ENCODE data around the gene TDRD3. TPM values are rescaled to one million over a fixed set of nuclear protein-coding genes. Genes with fewer than 3 reads are reported as not detected.

TDRD3 gene
- polyA plus RNA-seq, 1 donor, result 27.0 TPM

GRCh38 chr13:60414177-60414576 lies 17.2 kb downstream of the TDRD3 start:
- H3K4me3 ChIP-seq (ENCODE audit: low read length), result no peak overlapping the region
- H3K27ac ChIP-seq (ENCODE audit: low read length), result no peak overlapping the region
- H3K4me1 ChIP-seq (ENCODE audit: control insufficient read depth, insufficient read depth, low read length), result peaks cover 2% of the 10 kb centered on the region
- DNase-seq, result no peak
- H3K9me3 ChIP-seq (ENCODE audit: control insufficient read depth, low read depth, low read length), result no peaks in the 10 kb centered on the region
- H3K36me3 ChIP-seq (ENCODE audit: control insufficient read depth, insufficient read depth, low read length), result no peaks in the 10 kb centered on the region
- H3K27me3 ChIP-seq (ENCODE audit: control insufficient read depth, insufficient read depth, low read length), result no peaks in the 10 kb centered on the region

- no peak overlapping the region for H3K27ac ChIP-seq (ENCODE audit: low read length)
- no peaks in the 10 kb centered on the region for H3K27me3 ChIP-seq (ENCODE audit: control insufficient read depth, insufficient read depth, low read length)
- H3K4me1 ChIP-seq (ENCODE audit: control insufficient read depth, insufficient read depth, low read length), result no peaks in the 10 kb centered on the region
- H3K9me3 ChIP-seq (ENCODE audit: control insufficient read depth, low read depth, low read length), result peaks cover 4% of the 10 kb centered on the region
- DNase-seq, result no peak
- no peaks in the 10 kb centered on the region for H3K36me3 ChIP-seq (ENCODE audit: control insufficient read depth, insufficient read depth, low read length)
- WGBS (ENCODE audit: insufficient coverage, low lambda C conversion rate), result 100% methylated on average over 1 of the region's 2 CpGs
- no peak overlapping the region for H3K4me3 ChIP-seq (ENCODE audit: low read length)
Measured at GRCh38 chr13:60417734-60418133, 20.7 kb downstream of the TDRD3 start.

- no peak overlapping the region for H3K27ac ChIP-seq (ENCODE audit: low read length)
- no peak for DNase-seq
- H3K27me3 ChIP-seq (ENCODE audit: control insufficient read depth, insufficient read depth, low read length), result no peaks in the 10 kb centered on the region
- no peaks in the 10 kb centered on the region for H3K36me3 ChIP-seq (ENCODE audit: control insufficient read depth, insufficient read depth, low read length)
- WGBS (ENCODE audit: insufficient coverage, low lambda C conversion rate), result no CpG with 5 or more reads among the region's 2 CpGs
- H3K9me3 ChIP-seq (ENCODE audit: control insufficient read depth, low read depth, low read length), result peaks cover 4% of the 10 kb centered on the region
- H3K4me1 ChIP-seq (ENCODE audit: control insufficient read depth, insufficient read depth, low read length), result no peaks in the 10 kb centered on the region
- no peak overlapping the region for H3K4me3 ChIP-seq (ENCODE audit: low read length)
Measured at GRCh38 chr13:60418954-60419353, 21.9 kb downstream of the TDRD3 start.

- WGBS (ENCODE audit: insufficient coverage, low lambda C conversion rate), result 100% methylated on average over 2 of the region's 4 CpGs
- no peaks in the 10 kb centered on the region for H3K4me1 ChIP-seq (ENCODE audit: control insufficient read depth, insufficient read depth, low read length)
- no peaks in the 10 kb centered on the region for H3K36me3 ChIP-seq (ENCODE audit: control insufficient read depth, insufficient read depth, low read length)
- no peaks in the 10 kb centered on the region for H3K27me3 ChIP-seq (ENCODE audit: control insufficient read depth, insufficient read depth, low read length)
- no peak overlapping the region for H3K27ac ChIP-seq (ENCODE audit: low read length)
- no peak for DNase-seq
- no peak overlapping the region for H3K4me3 ChIP-seq (ENCODE audit: low read length)
- H3K9me3 ChIP-seq (ENCODE audit: control insufficient read depth, low read depth, low read length), result peaks cover 3% of the 10 kb centered on the region
Measured at GRCh38 chr13:60425332-60425731, 28.3 kb downstream of the TDRD3 start.

- H3K4me3 ChIP-seq (ENCODE audit: low read length), result no peak overlapping the region
- DNase-seq, result no peak
- H3K9me3 ChIP-seq (ENCODE audit: control insufficient read depth, low read depth, low read length), result no peaks in the 10 kb centered on the region
- no peaks in the 10 kb centered on the region for H3K4me1 ChIP-seq (ENCODE audit: control insufficient read depth, insufficient read depth, low read length)
- H3K27ac ChIP-seq (ENCODE audit: low read length), result no peak overlapping the region
- 40% methylated on average over 1 of the region's 1 CpG for whole genome bisulfite sequencing (ENCODE audit: insufficient coverage, low lambda C conversion rate)
- no peaks in the 10 kb centered on the region for H3K36me3 ChIP-seq (ENCODE audit: control insufficient read depth, insufficient read depth, low read length)
- H3K27me3 ChIP-seq (ENCODE audit: control insufficient read depth, insufficient read depth, low read length), result no peaks in the 10 kb centered on the region
Measured at GRCh38 chr13:60426075-60426474, 29.1 kb downstream of the TDRD3 start.

- H3K36me3 ChIP-seq (ENCODE audit: control insufficient read depth, insufficient read depth, low read length), result no peaks in the 10 kb centered on the region
- no peaks in the 10 kb centered on the region for H3K9me3 ChIP-seq (ENCODE audit: control insufficient read depth, low read depth, low read length)
- no peaks in the 10 kb centered on the region for H3K4me1 ChIP-seq (ENCODE audit: control insufficient read depth, insufficient read depth, low read length)
- H3K27ac ChIP-seq (ENCODE audit: low read length), result no peak overlapping the region
- H3K27me3 ChIP-seq (ENCODE audit: control insufficient read depth, insufficient read depth, low read length), result no peaks in the 10 kb centered on the region
- no peak overlapping the region for H3K4me3 ChIP-seq (ENCODE audit: low read length)
- WGBS (ENCODE audit: insufficient coverage, low lambda C conversion rate), result 90% methylated on average over 2 of the region's 5 CpGs
- no peak for DNase-seq
Measured at GRCh38 chr13:60427285-60427684, 30.3 kb downstream of the TDRD3 start.

GRCh38 chr13:60431108-60431700 lies 34.2 kb downstream of the TDRD3 start:
- Histone ChIP-seq H3K27me3 (ENCODE audit: control insufficient read depth, insufficient read depth, low read length) (no peaks in the 10 kb centered on the region), H3K4me3 (ENCODE audit: low read length) (no peak overlapping the region), H3K27ac (ENCODE audit: low read length) (no peak overlapping the region), H3K9me3 (ENCODE audit: control insufficient read depth, low read depth, low read length) (peaks cover 4% of the 10 kb centered on the region), H3K36me3 (ENCODE audit: control insufficient read depth, insufficient read depth, low read length) (no peaks in the 10 kb centered on the region), H3K4me1 (ENCODE audit: control insufficient read depth, insufficient read depth, low read length) (no peaks in the 10 kb centered on the region)
- DNase-seq, result peak; percentile 24 to 57

GRCh38 chr13:60433505-60433904 lies 36.5 kb downstream of the TDRD3 start:
- WGBS (ENCODE audit: insufficient coverage, low lambda C conversion rate), result 50% methylated on average over 1 of the region's 6 CpGs
- Histone ChIP-seq H3K4me1 (ENCODE audit: control insufficient read depth, insufficient read depth, low read length) (no peaks in the 10 kb centered on the region), H3K36me3 (ENCODE audit: control insufficient read depth, insufficient read depth, low read length) (no peaks in the 10 kb centered on the region), H3K4me3 (ENCODE audit: low read length) (no peak overlapping the region), H3K27me3 (ENCODE audit: control insufficient read depth, insufficient read depth, low read length) (no peaks in the 10 kb centered on the region), H3K9me3 (ENCODE audit: control insufficient read depth, low read depth, low read length) (peaks cover 4% of the 10 kb centered on the region), H3K27ac (ENCODE audit: low read length) (no peak overlapping the region)
- DNase-seq, result no peak

- Histone ChIP-seq H3K27me3 (ENCODE audit: control insufficient read depth, insufficient read depth, low read length) (no peaks in the 10 kb centered on the region), H3K4me1 (ENCODE audit: control insufficient read depth, insufficient read depth, low read length) (no peaks in the 10 kb centered on the region), H3K9me3 (ENCODE audit: control insufficient read depth, low read depth, low read length) (peaks cover 4% of the 10 kb centered on the region), H3K27ac (ENCODE audit: low read length) (no peak overlapping the region), H3K36me3 (ENCODE audit: control insufficient read depth, insufficient read depth, low read length) (no peaks in the 10 kb centered on the region), H3K4me3 (ENCODE audit: low read length) (no peak overlapping the region)
- 100% methylated on average over 2 of the region's 2 CpGs for WGBS (ENCODE audit: insufficient coverage, low lambda C conversion rate)
- no peak for DNase-seq
Measured at GRCh38 chr13:60435762-60436374, 38.8 kb downstream of the TDRD3 start.

- Histone ChIP-seq H3K27me3 (ENCODE audit: control insufficient read depth, insufficient read depth, low read length) (no peaks in the 10 kb centered on the region), H3K4me1 (ENCODE audit: control insufficient read depth, insufficient read depth, low read length) (no peaks in the 10 kb centered on the region), H3K9me3 (ENCODE audit: control insufficient read depth, low read depth, low read length) (peaks cover 4% of the 10 kb centered on the region), H3K27ac (ENCODE audit: low read length) (no peak overlapping the region), H3K4me3 (ENCODE audit: low read length) (no peak overlapping the region), H3K36me3 (ENCODE audit: control insufficient read depth, insufficient read depth, low read length) (no peaks in the 10 kb centered on the region)
- no peak for DNase-seq
- WGBS (ENCODE audit: insufficient coverage, low lambda C conversion rate), result 56% methylated on average over 1 of the region's 2 CpGs
Measured at GRCh38 chr13:60439201-60439600, 42.2 kb downstream of the TDRD3 start.

GRCh38 chr13:60441761-60442160 lies 44.7 kb downstream of the TDRD3 start:
- H3K27me3 ChIP-seq (ENCODE audit: control insufficient read depth, insufficient read depth, low read length), result no peaks in the 10 kb centered on the region
- WGBS (ENCODE audit: insufficient coverage, low lambda C conversion rate), result no CpG with 5 or more reads among the region's 1 CpG
- H3K9me3 ChIP-seq (ENCODE audit: control insufficient read depth, low read depth, low read length), result no peaks in the 10 kb centered on the region
- H3K4me1 ChIP-seq (ENCODE audit: control insufficient read depth, insufficient read depth, low read length), result no peaks in the 10 kb centered on the region
- no peak overlapping the region for H3K27ac ChIP-seq (ENCODE audit: low read length)
- no peak overlapping the region for H3K4me3 ChIP-seq (ENCODE audit: low read length)
- DNase-seq, result peak in 1 of 2 donors; percentile 1
- H3K36me3 ChIP-seq (ENCODE audit: control insufficient read depth, insufficient read depth, low read length), result no peaks in the 10 kb centered on the region
